Right atrium auricular region (tissue), 2 donors: ENCODE results near the gene CD244. TPM values are rescaled to one million over a fixed set of nuclear protein-coding genes. Genes with fewer than 3 reads are reported as not detected.
"Not testable (repeated sequence)": the region's sequence is repeated elsewhere in the genome, so short reads cannot be mapped to it uniquely, and the experiment has no call there.

Source experiments
- DNase-seq: peaks from one replicate; pipeline ENCODE4 v3.0.0-alpha.2; 2019; ENCODE audit warnings: low spot score
- H3K27ac ChIP-seq, 2 donors: fragments of 200-600 bp; sonication (generic); 1 replicate in 1 of 2; 2 replicates in 1 of 2; pipeline ENCODE4 v1.5.1; 2016 to 2019
- H3K27me3 ChIP-seq, 2 donors: fragments of 200-600 bp; sonication (generic); one replicate each; pipeline versions ENCODE4 v1.5.1 to v1.6.0; 2017 to 2019
- H3K36me3 ChIP-seq: fragments of 200-600 bp; sonication (generic); one replicate; pipeline ENCODE4 v1.5.1; 2016
- H3K4me1 ChIP-seq, 2 donors: fragments of 200-600 bp; sonication (generic); one replicate each; pipeline versions ENCODE4 v1.5.1 to v1.6.0; 2017 to 2019
- H3K4me3 ChIP-seq, 2 donors: fragments of 200-600 bp; sonication (generic); 1 replicate in 1 of 2; 2 replicates in 1 of 2; pipeline ENCODE4 v1.5.1; 2017 to 2019; ENCODE audit warnings: mild to moderate bottlenecking in 1 of 2, moderate library complexity in 1 of 2
- H3K9me3 ChIP-seq, 2 donors: fragments of 200-600 bp; sonication (generic); one replicate each; pipeline ENCODE4 v1.5.1; 2019
- total RNA-seq, 2 donors: library from RNA; depleted of rRNA; stranded (reverse); fragments of >200 nt; gene quantifications; one replicate each; pipeline ENCODE4 v1.1.0, GENCODE V29; 2016
- TF ChIP-seq, protein P1 (sequence below), 2 donors: fragments of 200-600 bp; sonication (generic); IDR thresholded peaks; one replicate each; pipeline ENCODE4 v1.5.1; 2019; ENCODE audit warnings: antibody characterized with exemption in 2 of 2

Gene CD244
- total RNA-seq, 2 donors from 2014 or later: 0.41 to 0.86 TPM

DNA sequence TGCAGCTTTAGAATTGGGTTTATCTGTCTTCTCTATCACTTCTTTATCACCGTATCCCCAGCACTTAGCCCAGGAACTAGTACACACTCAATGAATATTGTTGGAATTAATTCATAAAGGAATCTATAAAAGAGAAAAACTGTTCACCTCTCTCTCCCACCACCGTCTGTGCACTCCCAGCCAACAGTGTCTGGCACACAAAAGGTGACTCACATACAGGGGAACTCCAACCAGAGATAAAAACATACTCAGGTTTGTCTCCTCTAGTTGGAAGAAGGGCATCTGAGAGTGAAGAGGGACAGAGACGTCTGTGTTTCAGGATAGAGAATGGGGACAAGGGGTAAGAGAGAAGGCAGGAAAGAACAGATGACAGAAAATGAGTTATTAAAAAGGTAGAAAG lies 12.2 kb upstream of the CD244 start:
- H3K27me3 ChIP-seq: no peaks in the 10 kb centered on the region
- H3K27ac ChIP-seq: no peak overlapping the region
- no peak for DNase-seq
- H3K36me3 ChIP-seq: no peaks in the 10 kb centered on the region
- no peaks in the 10 kb centered on the region for H3K9me3 ChIP-seq
- no peak overlapping the region for H3K4me3 ChIP-seq
- H3K4me1 ChIP-seq: no peaks in the 10 kb centered on the region
- TF ChIP-seq, protein P1, sequence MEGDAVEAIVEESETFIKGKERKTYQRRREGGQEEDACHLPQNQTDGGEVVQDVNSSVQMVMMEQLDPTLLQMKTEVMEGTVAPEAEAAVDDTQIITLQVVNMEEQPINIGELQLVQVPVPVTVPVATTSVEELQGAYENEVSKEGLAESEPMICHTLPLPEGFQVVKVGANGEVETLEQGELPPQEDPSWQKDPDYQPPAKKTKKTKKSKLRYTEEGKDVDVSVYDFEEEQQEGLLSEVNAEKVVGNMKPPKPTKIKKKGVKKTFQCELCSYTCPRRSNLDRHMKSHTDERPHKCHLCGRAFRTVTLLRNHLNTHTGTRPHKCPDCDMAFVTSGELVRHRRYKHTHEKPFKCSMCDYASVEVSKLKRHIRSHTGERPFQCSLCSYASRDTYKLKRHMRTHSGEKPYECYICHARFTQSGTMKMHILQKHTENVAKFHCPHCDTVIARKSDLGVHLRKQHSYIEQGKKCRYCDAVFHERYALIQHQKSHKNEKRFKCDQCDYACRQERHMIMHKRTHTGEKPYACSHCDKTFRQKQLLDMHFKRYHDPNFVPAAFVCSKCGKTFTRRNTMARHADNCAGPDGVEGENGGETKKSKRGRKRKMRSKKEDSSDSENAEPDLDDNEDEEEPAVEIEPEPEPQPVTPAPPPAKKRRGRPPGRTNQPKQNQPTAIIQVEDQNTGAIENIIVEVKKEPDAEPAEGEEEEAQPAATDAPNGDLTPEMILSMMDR (IDR thresholded peaks at IDR 0.05): no peak

DNA sequence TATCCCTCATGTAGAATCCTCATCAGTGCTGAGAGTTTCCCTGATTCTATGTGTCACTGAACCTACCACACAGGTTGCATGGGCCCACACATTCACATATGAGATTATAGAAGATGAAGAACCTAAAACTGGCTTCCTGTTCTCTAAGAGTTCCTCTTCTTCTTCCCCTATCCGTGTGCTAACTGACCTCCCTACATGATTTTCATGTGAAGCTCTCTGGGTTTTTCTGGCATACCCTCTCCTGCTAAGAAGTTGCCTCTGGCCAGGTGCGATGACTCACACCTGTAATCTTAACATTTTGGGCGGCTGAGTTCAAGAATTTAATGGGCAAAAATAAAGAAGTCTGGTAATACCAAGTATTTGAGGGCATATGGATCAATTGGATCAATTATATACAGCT lies 5.5 kb upstream of the CD244 start:
- no peaks in the 10 kb centered on the region for H3K4me1 ChIP-seq
- no peak for DNase-seq
- H3K9me3 ChIP-seq: no peaks in the 10 kb centered on the region
- H3K4me3 ChIP-seq: no peak overlapping the region
- no peaks in the 10 kb centered on the region for H3K36me3 ChIP-seq
- H3K27ac ChIP-seq: no peak overlapping the region
- no peaks in the 10 kb centered on the region for H3K27me3 ChIP-seq
- TF ChIP-seq, protein P1 (IDR thresholded peaks at IDR 0.05): no peak

DNA sequence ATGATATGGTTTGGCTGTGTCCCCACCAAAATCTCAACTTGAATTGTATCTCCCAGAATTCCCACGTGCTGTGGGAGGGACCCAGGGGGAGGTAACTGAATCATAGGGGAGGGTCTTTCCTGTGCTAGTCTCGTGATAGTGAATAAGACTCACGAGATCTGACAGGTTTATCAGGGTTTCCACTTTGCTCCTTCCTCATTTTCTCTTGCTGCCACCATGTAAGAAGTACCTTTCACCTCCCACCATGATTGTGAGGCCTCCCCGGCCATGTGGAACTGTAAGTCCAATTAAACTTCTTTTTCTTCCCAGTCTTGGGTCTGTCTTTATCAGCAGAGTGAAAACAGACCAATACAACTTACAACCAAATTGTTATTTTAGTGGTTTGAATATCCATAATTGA lies 5.0 kb upstream of the CD244 start:
- H3K27me3 ChIP-seq, H3K36me3 ChIP-seq, DNase-seq, H3K27ac ChIP-seq, H3K4me3 ChIP-seq, H3K9me3 ChIP-seq, H3K4me1 ChIP-seq: not testable (repeated sequence)

GRCh38 chr1:160866695-160867260 lies 4.1 kb upstream of the CD244 start:
- no peak overlapping the region for H3K27ac ChIP-seq
- no peaks in the 10 kb centered on the region for H3K4me1 ChIP-seq
- no peaks in the 10 kb centered on the region for H3K27me3 ChIP-seq
- H3K9me3 ChIP-seq: no peaks in the 10 kb centered on the region
- H3K4me3 ChIP-seq: no peak overlapping the region
- TF ChIP-seq, protein P1 (IDR thresholded peaks at IDR 0.05): no peak
- no peak for DNase-seq
- no peaks in the 10 kb centered on the region for H3K36me3 ChIP-seq

- no peaks in the 10 kb centered on the region for H3K4me1 ChIP-seq
- H3K36me3 ChIP-seq: no peaks in the 10 kb centered on the region
- H3K27me3 ChIP-seq: no peaks in the 10 kb centered on the region
- no peaks in the 10 kb centered on the region for H3K9me3 ChIP-seq
- TF ChIP-seq, protein P1 (IDR thresholded peaks at IDR 0.05): no peak
- DNase-seq: no peak
- H3K4me3 ChIP-seq: no peak overlapping the region
- H3K27ac ChIP-seq: no peak overlapping the region
These were observed 3.5 kb upstream of the CD244 start for GRCh38 chr1:160866001-160866694.

GRCh38 chr1:160865337-160865736 lies 2.6 kb upstream of the CD244 start:
- Histone ChIP-seq H3K27me3 (no peaks in the 10 kb centered on the region), H3K27ac (no peak overlapping the region), H3K4me3 (no peak overlapping the region), H3K9me3 (no peaks in the 10 kb centered on the region), H3K4me1 (no peaks in the 10 kb centered on the region), H3K36me3 (no peaks in the 10 kb centered on the region)
- TF ChIP-seq, protein P1 (IDR thresholded peaks at IDR 0.05): no peak
- DNase-seq: no peak
